H1 (cell line): ENCODE results near the gene PPP1R1B.

Experiments
- BRCA1 ChIP-seq: IDR thresholded peaks from 2 replicates; pipeline ENCODE4 v1.6.1; 2012; ENCODE audit warnings: low read depth, low read length, improper control_type of control experiment
- POLR2A ChIP-seq, 2 experiments: IDR thresholded peaks; 1 replicate in 1 of 2; 2 replicates in 1 of 2; pipeline ENCODE4 v1.6.1; 2011; ENCODE audit warnings: low read depth in 2 of 2, low read length in 2 of 2, mild to moderate bottlenecking in 2 of 2; ENCODE audit errors: control extremely low read depth in 1 of 2
- TAF1 ChIP-seq: IDR thresholded peaks from 2 replicates; pipeline ENCODE4 v1.6.1; 2011; ENCODE audit warnings: mild to moderate bottlenecking, low read depth, low read length
- TF ChIP-seq, protein P1 (sequence below), 3 experiments: IDR thresholded peaks; 1 replicate in 2 of 3; 2 replicates in 1 of 3; pipeline versions ENCODE4 v1.5.1 to v1.6.1; 2011; ENCODE audit warnings: low read length in 3 of 3, mild to moderate bottlenecking in 3 of 3, inconsistent platforms in 2 of 3, low read depth in 1 of 3, moderate library complexity in 1 of 3; ENCODE audit not compliant: insufficient read depth in 1 of 3; ENCODE audit errors: control extremely low read depth in 1 of 3
- TF ChIP-seq, protein P2 (sequence below): IDR thresholded peaks from 2 replicates; pipeline ENCODE4 v1.6.1; 2011; ENCODE audit warnings: low read depth, mild to moderate bottlenecking, low read length; ENCODE audit not compliant: insufficient read depth
- TF ChIP-seq, protein P3 (sequence below): IDR thresholded peaks from 2 replicates; pipeline ENCODE4 v1.6.1; 2012; ENCODE audit warnings: inconsistent platforms

DNA sequence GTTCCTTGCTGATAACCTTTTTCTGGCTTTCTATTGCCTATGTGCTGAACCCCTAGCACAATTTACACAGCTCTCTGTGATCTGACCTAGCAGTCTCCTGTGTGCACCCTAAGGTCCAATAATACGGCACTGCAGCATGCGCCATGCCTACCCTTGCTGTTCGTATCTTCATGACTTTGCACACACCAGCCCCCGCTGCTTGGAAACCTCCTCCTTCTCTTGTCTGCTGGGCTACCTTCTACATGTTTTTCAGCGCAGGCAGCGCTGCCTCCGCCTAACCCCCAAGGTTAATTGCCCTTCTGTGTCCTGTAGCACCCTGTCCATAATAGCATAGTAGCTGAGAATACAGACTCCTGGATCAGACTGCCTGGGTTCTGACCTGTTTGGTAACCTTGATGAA lies 11.6 kb downstream of the PPP1R1B start:
- TF ChIP-seq, protein P1, sequence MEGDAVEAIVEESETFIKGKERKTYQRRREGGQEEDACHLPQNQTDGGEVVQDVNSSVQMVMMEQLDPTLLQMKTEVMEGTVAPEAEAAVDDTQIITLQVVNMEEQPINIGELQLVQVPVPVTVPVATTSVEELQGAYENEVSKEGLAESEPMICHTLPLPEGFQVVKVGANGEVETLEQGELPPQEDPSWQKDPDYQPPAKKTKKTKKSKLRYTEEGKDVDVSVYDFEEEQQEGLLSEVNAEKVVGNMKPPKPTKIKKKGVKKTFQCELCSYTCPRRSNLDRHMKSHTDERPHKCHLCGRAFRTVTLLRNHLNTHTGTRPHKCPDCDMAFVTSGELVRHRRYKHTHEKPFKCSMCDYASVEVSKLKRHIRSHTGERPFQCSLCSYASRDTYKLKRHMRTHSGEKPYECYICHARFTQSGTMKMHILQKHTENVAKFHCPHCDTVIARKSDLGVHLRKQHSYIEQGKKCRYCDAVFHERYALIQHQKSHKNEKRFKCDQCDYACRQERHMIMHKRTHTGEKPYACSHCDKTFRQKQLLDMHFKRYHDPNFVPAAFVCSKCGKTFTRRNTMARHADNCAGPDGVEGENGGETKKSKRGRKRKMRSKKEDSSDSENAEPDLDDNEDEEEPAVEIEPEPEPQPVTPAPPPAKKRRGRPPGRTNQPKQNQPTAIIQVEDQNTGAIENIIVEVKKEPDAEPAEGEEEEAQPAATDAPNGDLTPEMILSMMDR (IDR thresholded peaks at IDR 0.05; ENCODE audit: control extremely low read depth in 1 of 3, insufficient read depth in 1 of 3, low read depth in 1 of 3, low read length in 3 of 3), result no peak
- no peak for TF ChIP-seq BRCA1
- TF ChIP-seq, protein P2, sequence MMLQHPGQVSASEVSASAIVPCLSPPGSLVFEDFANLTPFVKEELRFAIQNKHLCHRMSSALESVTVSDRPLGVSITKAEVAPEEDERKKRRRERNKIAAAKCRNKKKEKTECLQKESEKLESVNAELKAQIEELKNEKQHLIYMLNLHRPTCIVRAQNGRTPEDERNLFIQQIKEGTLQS, result no peak
- TF ChIP-seq, protein P3, sequence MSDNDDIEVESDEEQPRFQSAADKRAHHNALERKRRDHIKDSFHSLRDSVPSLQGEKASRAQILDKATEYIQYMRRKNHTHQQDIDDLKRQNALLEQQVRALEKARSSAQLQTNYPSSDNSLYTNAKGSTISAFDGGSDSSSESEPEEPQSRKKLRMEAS, result no peak
- no peak for TF ChIP-seq POLR2A (IDR thresholded peaks at IDR 0.05; ENCODE audit: control extremely low read depth in 1 of 2, low read depth in 2 of 2, low read length in 2 of 2)
- TF ChIP-seq TAF1, result no peak
